Activated CD8-positive, alpha-beta T cell treated with anti-CD3 and anti-CD28 coated beads, Interleukin-2, amount 10 ng/mL, durations not matched to agents 7 days and 5 days (primary cell): ENCODE measurements around the gene RSPO3. TPM values are rescaled to one million over a fixed set of nuclear protein-coding genes. Genes with fewer than 3 reads are reported as not detected.

Experiments used
- ATAC-seq: fragments of 150-1000 bp; cut with Tn5 transposase; one replicate; pipeline ENCODE4 v1.10.0; 2021; ENCODE audit warnings: moderate library complexity
- CTCF ChIA-PET: fragments of 350-600 bp; sonication (Branson Sonifier 250); formaldehyde crosslinking; loops from one replicate; lab custom pipeline; 2021; ENCODE audit warnings: antibody characterized with exemption; lab: Charles Lee
- POLR2A ChIA-PET: fragments of 350-600 bp; sonication (Branson Sonifier 250); formaldehyde crosslinking; loops from one replicate; lab custom pipeline; 2021; ENCODE audit warnings: antibody characterized with exemption; lab: Charles Lee
- DNase-seq: peaks from one replicate; pipeline ENCODE4 v3.0.0-alpha.2; 2020
- H3K27ac Mint-ChIP-seq: one replicate; pipeline ENCODE4 v1.8.0; 2021; ENCODE audit warnings: mild to moderate bottlenecking, mixed read lengths
- H3K27me3 Mint-ChIP-seq: one replicate; pipeline ENCODE4 v1.8.0; 2021; ENCODE audit warnings: low read depth, mixed read lengths
- H3K36me3 Mint-ChIP-seq: one replicate; pipeline ENCODE4 v1.8.0; 2021; ENCODE audit warnings: low read depth, mixed read lengths
- H3K4me1 Mint-ChIP-seq: one replicate; pipeline ENCODE4 v1.8.0; 2021; ENCODE audit warnings: low read depth, mixed read lengths
- H3K4me3 Mint-ChIP-seq: one replicate; pipeline ENCODE4 v1.8.0; 2021; ENCODE audit warnings: mild to moderate bottlenecking, mixed read lengths
- H3K9me3 Mint-ChIP-seq: one replicate; pipeline ENCODE4 v1.8.0; 2022; ENCODE audit warnings: mixed read lengths; ENCODE audit not compliant: insufficient read depth
- total RNA-seq, 2 experiments: library from RNA; stranded (reverse); gene quantifications; one replicate each; pipeline ENCODE4 v1.2.3, GENCODE V29; 2021

RSPO3 gene
- total RNA-seq, 2 experiments from 2014 or later = not detected

GRCh38 chr6:127131275-127131674 lies 12.8 kb downstream of the RSPO3 start:
- no peaks in the 10 kb centered on the region for H3K4me1 Mint-ChIP-seq
- POLR2A ChIA-PET = interaction anchor here (0.6 kb wide), 1 partner anchor 15 kb away, joined by 3 read pairs; no protein-coding TSS in a partner anchor

GRCh38 chr6:127131772-127132376 lies 13.4 kb downstream of the RSPO3 start:
- Mint-ChIP-seq H3K9me3 (no peaks in the 10 kb centered on the region), H3K4me3 (no peak overlapping the region), H3K27ac (no peak overlapping the region), H3K36me3 (no peaks in the 10 kb centered on the region), H3K4me1 (no peaks in the 10 kb centered on the region), H3K27me3 (peaks cover 16% of the 10 kb centered on the region)
- ChIA-PET CTCF (no interaction called here), POLR2A (interaction anchor here (0.6 kb wide), 1 partner anchor 15 kb away, joined by 3 read pairs; no protein-coding TSS in a partner anchor)
- no peak for ATAC-seq
- DNase-seq = no peak

More at GRCh38 chr6:127131275-127131674, 12.8 kb downstream of the RSPO3 start:
- Mint-ChIP-seq H3K9me3 (no peaks in the 10 kb centered on the region), H3K36me3 (no peaks in the 10 kb centered on the region), H3K27me3 (peaks cover 16% of the 10 kb centered on the region), H3K27ac (no peak overlapping the region), H3K4me3 (no peak overlapping the region)
- ATAC-seq = no peak
- DNase-seq = no peak
- CTCF ChIA-PET = no interaction called here

GRCh38 chr6:127134136-127134535 lies 15.7 kb downstream of the RSPO3 start:
- no peaks in the 10 kb centered on the region for H3K36me3 Mint-ChIP-seq
- no peaks in the 10 kb centered on the region for H3K9me3 Mint-ChIP-seq
- no peak overlapping the region for H3K4me3 Mint-ChIP-seq
- ChIA-PET POLR2A (no interaction called here), CTCF (interaction anchor here (0.6 to 1.6 kb wide), 2 partner anchors 330 to 382 kb away, joined by 3 to 4 read pairs; no protein-coding TSS in a partner anchor)
- H3K27me3 Mint-ChIP-seq = peaks cover 8% of the 10 kb centered on the region
- DNase-seq (no peak), ATAC-seq (no peak)
- no peak overlapping the region for H3K27ac Mint-ChIP-seq
- H3K4me1 Mint-ChIP-seq = no peaks in the 10 kb centered on the region

- DNase-seq (no peak), ATAC-seq (no peak)
- no peaks in the 10 kb centered on the region for H3K9me3 Mint-ChIP-seq
- H3K4me3 Mint-ChIP-seq = no peak overlapping the region
- no peaks in the 10 kb centered on the region for H3K36me3 Mint-ChIP-seq
- peaks cover 7% of the 10 kb centered on the region for H3K27me3 Mint-ChIP-seq
- POLR2A ChIA-PET = no interaction called here
- H3K27ac Mint-ChIP-seq = no peak overlapping the region
- CTCF ChIA-PET = no interaction called here
- H3K4me1 Mint-ChIP-seq = no peaks in the 10 kb centered on the region
Measured at GRCh38 chr6:127136786-127137185, 18.3 kb downstream of the RSPO3 start.

GRCh38 chr6:127146932-127147331 lies 28.5 kb downstream of the RSPO3 start:
- peaks cover 2% of the 10 kb centered on the region for H3K4me1 Mint-ChIP-seq
- no peak for ATAC-seq

GRCh38 chr6:127147534-127147933 lies 29.1 kb downstream of the RSPO3 start:
- no peak overlapping the region for H3K4me3 Mint-ChIP-seq
- no peak for ATAC-seq
- peaks cover 2% of the 10 kb centered on the region for H3K4me1 Mint-ChIP-seq
- H3K36me3 Mint-ChIP-seq = no peaks in the 10 kb centered on the region
- no peak for DNase-seq
- no peaks in the 10 kb centered on the region for H3K9me3 Mint-ChIP-seq
- no peak overlapping the region for H3K27ac Mint-ChIP-seq
- H3K27me3 Mint-ChIP-seq = peaks cover 19% of the 10 kb centered on the region
- CTCF ChIA-PET = interaction anchor here (1.1 kb wide), 1 partner anchor 119 kb away, joined by 3 read pairs; the partner anchor contains the start of gene RNF146
- POLR2A ChIA-PET = no interaction called here

More at GRCh38 chr6:127146932-127147331, 28.5 kb downstream of the RSPO3 start:
- ChIA-PET POLR2A (interaction anchor here (0.7 kb wide), 1 partner anchor 15 kb away, joined by 3 read pairs; no protein-coding TSS in a partner anchor), CTCF (interaction anchor here (1.1 kb wide), 1 partner anchor 119 kb away, joined by 3 read pairs; the partner anchor contains the start of gene RNF146)
- no peak for DNase-seq
- Mint-ChIP-seq H3K27me3 (peaks cover 19% of the 10 kb centered on the region), H3K36me3 (no peaks in the 10 kb centered on the region), H3K27ac (no peak overlapping the region), H3K4me3 (no peak overlapping the region), H3K9me3 (no peaks in the 10 kb centered on the region)

GRCh38 chr6:127148511-127148910 lies 30.0 kb downstream of the RSPO3 start:
- Mint-ChIP-seq H3K27me3 (peaks cover 19% of the 10 kb centered on the region), H3K4me1 (peaks cover 2% of the 10 kb centered on the region), H3K4me3 (no peak overlapping the region), H3K9me3 (no peaks in the 10 kb centered on the region), H3K36me3 (no peaks in the 10 kb centered on the region), H3K27ac (no peak overlapping the region)
- CTCF ChIA-PET = no interaction called here
- POLR2A ChIA-PET = no interaction called here
- ATAC-seq = no peak
- DNase-seq = no peak

GRCh38 chr6:127154509-127154908 lies 36.0 kb downstream of the RSPO3 start:
- Mint-ChIP-seq H3K36me3 (no peaks in the 10 kb centered on the region), H3K27ac (no peak overlapping the region), H3K27me3 (peaks cover 2% of the 10 kb centered on the region), H3K4me1 (no peaks in the 10 kb centered on the region), H3K9me3 (no peaks in the 10 kb centered on the region), H3K4me3 (no peak overlapping the region)
- ChIA-PET CTCF (no interaction called here), POLR2A (no interaction called here)
- ATAC-seq (no peak), DNase-seq (no peak)

GRCh38 chr6:127160484-127160883 lies 42.0 kb downstream of the RSPO3 start:
- ATAC-seq = no peak
- no peaks in the 10 kb centered on the region for H3K4me1 Mint-ChIP-seq
- no peak overlapping the region for H3K27ac Mint-ChIP-seq
- H3K9me3 Mint-ChIP-seq = no peaks in the 10 kb centered on the region
- H3K36me3 Mint-ChIP-seq = no peaks in the 10 kb centered on the region
- ChIA-PET CTCF (no interaction called here), POLR2A (no interaction called here)
- peaks cover 7% of the 10 kb centered on the region for H3K27me3 Mint-ChIP-seq
- H3K4me3 Mint-ChIP-seq = no peak overlapping the region
- DNase-seq = no peak

- ChIA-PET POLR2A (no interaction called here), CTCF (no interaction called here)
- DNase-seq (no peak), ATAC-seq (no peak)
- Mint-ChIP-seq H3K4me3 (no peak overlapping the region), H3K27me3 (peaks cover 7% of the 10 kb centered on the region), H3K4me1 (no peaks in the 10 kb centered on the region), H3K9me3 (no peaks in the 10 kb centered on the region), H3K36me3 (no peaks in the 10 kb centered on the region), H3K27ac (no peak overlapping the region)
Measured at GRCh38 chr6:127162836-127163235, 44.4 kb downstream of the RSPO3 start.

- Mint-ChIP-seq H3K27ac (no peak overlapping the region), H3K4me1 (no peaks in the 10 kb centered on the region), H3K4me3 (no peak overlapping the region), H3K36me3 (no peaks in the 10 kb centered on the region), H3K27me3 (peaks cover 5% of the 10 kb centered on the region), H3K9me3 (no peaks in the 10 kb centered on the region)
- ATAC-seq = no peak
- CTCF ChIA-PET = no interaction called here
- POLR2A ChIA-PET = no interaction called here
- DNase-seq = no peak
Measured at GRCh38 chr6:127164036-127164435, 45.6 kb downstream of the RSPO3 start.

GRCh38 chr6:127164565-127164964 lies 46.1 kb downstream of the RSPO3 start:
- DNase-seq (no peak), ATAC-seq (no peak)
- Mint-ChIP-seq H3K9me3 (no peaks in the 10 kb centered on the region), H3K36me3 (no peaks in the 10 kb centered on the region), H3K4me1 (no peaks in the 10 kb centered on the region), H3K4me3 (no peak overlapping the region), H3K27ac (no peak overlapping the region), H3K27me3 (peaks cover 5% of the 10 kb centered on the region)
- ChIA-PET POLR2A (no interaction called here), CTCF (no interaction called here)
